Measurements from ENCODE around the gene USP51. TPM values are rescaled to one million over a fixed set of nuclear protein-coding genes. Genes with fewer than 3 reads are reported as not detected.

USP51 gene
- total RNA-seq (1 to 10 TPM in 2 of 5 donors, under 1 TPM in 1, not detected in 2; 0.29 to 2.2 (median 1.2) TPM), polyA plus RNA-seq (under 1 TPM; 0.40 to 0.46 (median 0.44) TPM)
- long read RNA-seq, donor 1: 0 reads
- long read RNA-seq, donor 2, full-length matches to known transcripts: 1 of 1 reads
- long read RNA-seq, donor 2, partial matches to known transcripts: 0 of 1 reads
- long read RNA-seq, donor 2, other reads (novel, unspliced or antisense): 0 of 1 reads
- long read RNA-seq, donor 3: 0 reads
- long read RNA-seq, donor 4: 0 reads
- long read RNA-seq, donor 5, full-length matches to known transcripts: 1 of 1 reads
- long read RNA-seq, donor 5, partial matches to known transcripts: 0 of 1 reads
- long read RNA-seq, donor 5, other reads (novel, unspliced or antisense): 0 of 1 reads
- long read RNA-seq, donor 6: 0 reads
- long read RNA-seq, donor 7: 0 reads
- long read RNA-seq, donor 8: 0 reads
- long read RNA-seq, donor 9: 0 reads
- long read RNA-seq, donor 10: 0 reads

- H3K27ac ChIP-seq: peak within 1 kb of the TSS; percentile 85 to 93 (median 89)
- WGBS, 5 donors: 1 to 33% (median 8%) methylated on average over 25 to 34 of the region's 34 CpGs
- no peaks in the 10 kb centered on the region for H3K36me3 ChIP-seq
- intact Hi-C loops (cut with DNase I; ENCODE audit: low total_unique reads): no loop called here
- H3K4me3 ChIP-seq: peak within 1 kb of the TSS; percentile 54 to 76 (median 58)
- no peaks in the 10 kb centered on the region for H3K9me3 ChIP-seq
- H3K27me3 ChIP-seq: no peaks in the 10 kb centered on the region
- peak; percentile 42 to 85 for DNase-seq
- peaks cover 0 to 23% (median 13%) of the 10 kb centered on the region in 4 donors for H3K4me1 ChIP-seq
- TF ChIP-seq, protein P1, sequence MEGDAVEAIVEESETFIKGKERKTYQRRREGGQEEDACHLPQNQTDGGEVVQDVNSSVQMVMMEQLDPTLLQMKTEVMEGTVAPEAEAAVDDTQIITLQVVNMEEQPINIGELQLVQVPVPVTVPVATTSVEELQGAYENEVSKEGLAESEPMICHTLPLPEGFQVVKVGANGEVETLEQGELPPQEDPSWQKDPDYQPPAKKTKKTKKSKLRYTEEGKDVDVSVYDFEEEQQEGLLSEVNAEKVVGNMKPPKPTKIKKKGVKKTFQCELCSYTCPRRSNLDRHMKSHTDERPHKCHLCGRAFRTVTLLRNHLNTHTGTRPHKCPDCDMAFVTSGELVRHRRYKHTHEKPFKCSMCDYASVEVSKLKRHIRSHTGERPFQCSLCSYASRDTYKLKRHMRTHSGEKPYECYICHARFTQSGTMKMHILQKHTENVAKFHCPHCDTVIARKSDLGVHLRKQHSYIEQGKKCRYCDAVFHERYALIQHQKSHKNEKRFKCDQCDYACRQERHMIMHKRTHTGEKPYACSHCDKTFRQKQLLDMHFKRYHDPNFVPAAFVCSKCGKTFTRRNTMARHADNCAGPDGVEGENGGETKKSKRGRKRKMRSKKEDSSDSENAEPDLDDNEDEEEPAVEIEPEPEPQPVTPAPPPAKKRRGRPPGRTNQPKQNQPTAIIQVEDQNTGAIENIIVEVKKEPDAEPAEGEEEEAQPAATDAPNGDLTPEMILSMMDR (IDR thresholded peaks at IDR 0.05): no peak
- no peak for TF ChIP-seq EP300 (IDR thresholded peaks at IDR 0.05)
- TF ChIP-seq POLR2AphosphoS5 (IDR thresholded peaks at IDR 0.05): no peak
- TF ChIP-seq POLR2A (IDR thresholded peaks at IDR 0.05): no peak
Observed at GRCh38 chrX:55489314-55490009, at the start of gene USP51. Gene USP51 (minus strand): TSS chrX:55489848. CDS start chrX:55488939, 909 bp downstream.

DNA sequence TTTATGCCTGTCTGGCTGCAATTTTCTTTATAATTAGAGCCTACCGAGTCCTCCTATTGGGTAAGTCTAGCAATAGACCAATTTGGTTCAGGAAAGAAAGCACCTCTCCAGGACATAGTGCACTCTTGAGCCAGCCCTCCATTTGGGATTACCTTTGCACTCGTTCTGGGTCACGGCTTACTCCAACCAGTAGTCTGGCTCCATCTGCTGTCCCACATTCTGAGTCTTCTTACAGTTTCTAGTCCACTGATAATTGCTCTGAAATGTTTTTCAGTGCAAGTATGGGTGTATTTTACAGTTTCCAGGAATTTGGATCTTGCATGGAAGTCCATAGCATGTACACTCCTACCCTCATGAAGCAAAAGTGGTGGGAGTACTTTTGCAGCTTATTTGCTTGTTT is 34.8 kb upstream of the USP51 start:
- 32 to 61% (median 47%) methylated on average over 3 of the region's 3 CpGs for WGBS, 5 donors
- no peaks in the 10 kb centered on the region for H3K9me3 ChIP-seq
- no peaks in the 10 kb centered on the region for H3K36me3 ChIP-seq
- peak in 1 of 2 donors; percentile 34 for DNase-seq
- H3K4me1 ChIP-seq: no peaks in the 10 kb centered on the region
- H3K27me3 ChIP-seq: no peaks in the 10 kb centered on the region
- H3K4me3 ChIP-seq: no peak overlapping the region
- TF ChIP-seq POLR2AphosphoS5 (IDR thresholded peaks at IDR 0.05) (no peak), EP300 (IDR thresholded peaks at IDR 0.05) (no peak)
- TF ChIP-seq, protein P1 (IDR thresholded peaks at IDR 0.05): peak in 1 of 7 experiments; percentile 4
- intact Hi-C loops (cut with DNase I; ENCODE audit: low total_unique reads): no loop called here
- H3K27ac ChIP-seq: no peak overlapping the region

- Histone ChIP-seq H3K27ac (no peak overlapping the region), H3K36me3 (no peaks in the 10 kb centered on the region), H3K9me3 (no peaks in the 10 kb centered on the region), H3K27me3 (no peaks in the 10 kb centered on the region), H3K4me3 (no peak overlapping the region), H3K4me1 (no peaks in the 10 kb centered on the region)
- TF ChIP-seq EP300 (IDR thresholded peaks at IDR 0.05): no peak
- 65 to 84% (median 75%) methylated on average over 1 of the region's 1 CpG for WGBS, 5 donors
- intact Hi-C loops (cut with DNase I; ENCODE audit: low total_unique reads): no loop called here
- DNase-seq: no peak
Observed at GRCh38 chrX:55523356-55523755, 33.7 kb upstream of the USP51 start.

DNA sequence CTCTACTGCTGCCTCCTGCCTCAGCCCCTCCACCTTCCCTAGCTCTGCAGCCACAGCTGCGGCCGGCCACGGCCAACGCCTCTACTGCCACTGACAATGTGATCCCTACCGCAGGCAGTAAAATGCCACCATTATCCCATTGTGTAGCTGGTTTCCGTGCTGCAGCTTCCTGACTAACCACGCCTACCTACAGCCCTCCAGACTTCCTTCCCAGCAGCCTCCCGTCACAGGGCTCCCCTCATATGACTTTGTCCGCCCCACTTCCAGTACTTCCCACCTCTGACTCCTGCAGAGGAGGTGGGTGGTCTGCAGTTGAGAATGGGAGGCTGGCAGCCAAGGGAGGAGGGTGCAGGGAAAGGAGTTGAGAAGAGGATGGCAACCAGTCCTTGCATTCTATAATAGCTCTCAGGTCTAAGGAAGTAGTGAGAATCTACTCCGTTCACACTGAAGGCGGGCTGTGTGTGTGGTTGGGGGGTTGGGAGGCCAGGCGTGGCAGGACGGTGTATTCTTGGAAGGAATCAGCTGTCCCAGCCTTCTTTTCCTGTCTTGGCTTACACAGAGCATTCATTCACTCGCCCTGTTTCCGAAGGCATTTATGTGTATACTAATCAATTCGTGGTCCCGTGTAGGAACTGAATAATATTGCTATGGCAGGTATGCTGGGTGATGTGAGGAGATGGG is 33.1 kb upstream of the USP51 start:
- WGBS, 5 donors: 63 to 66% (median 65%) methylated on average over 12 to 17 of the region's 17 CpGs
- Histone ChIP-seq H3K36me3 (no peaks in the 10 kb centered on the region), H3K27ac (no peak overlapping the region), H3K9me3 (no peaks in the 10 kb centered on the region), H3K27me3 (no peaks in the 10 kb centered on the region), H3K4me1 (no peaks in the 10 kb centered on the region), H3K4me3 (no peak overlapping the region)
- DNase-seq: peak in 1 of 2 donors; percentile 22
- TF ChIP-seq, protein P1 (IDR thresholded peaks at IDR 0.05): no peak
- no peak for TF ChIP-seq POLR2A (IDR thresholded peaks at IDR 0.05)
- no peak for TF ChIP-seq EP300 (IDR thresholded peaks at IDR 0.05)
- no peak for TF ChIP-seq POLR2AphosphoS5 (IDR thresholded peaks at IDR 0.05)
- intact Hi-C loops (cut with DNase I; ENCODE audit: low total_unique reads): no loop called here
